Effector CD8-positive, alpha-beta T cell (primary cell): ENCODE measurements around the gene CABP7.
"Not testable (repeated sequence)": the region's sequence is repeated elsewhere in the genome, so short reads cannot be mapped to it uniquely, and the experiment has no call there.

Experiments
- DNase-seq: peaks from one replicate; lab custom pipeline; 2025; lab: John Stamatoyannopoulos, UW

CABP7 gene

DNA sequence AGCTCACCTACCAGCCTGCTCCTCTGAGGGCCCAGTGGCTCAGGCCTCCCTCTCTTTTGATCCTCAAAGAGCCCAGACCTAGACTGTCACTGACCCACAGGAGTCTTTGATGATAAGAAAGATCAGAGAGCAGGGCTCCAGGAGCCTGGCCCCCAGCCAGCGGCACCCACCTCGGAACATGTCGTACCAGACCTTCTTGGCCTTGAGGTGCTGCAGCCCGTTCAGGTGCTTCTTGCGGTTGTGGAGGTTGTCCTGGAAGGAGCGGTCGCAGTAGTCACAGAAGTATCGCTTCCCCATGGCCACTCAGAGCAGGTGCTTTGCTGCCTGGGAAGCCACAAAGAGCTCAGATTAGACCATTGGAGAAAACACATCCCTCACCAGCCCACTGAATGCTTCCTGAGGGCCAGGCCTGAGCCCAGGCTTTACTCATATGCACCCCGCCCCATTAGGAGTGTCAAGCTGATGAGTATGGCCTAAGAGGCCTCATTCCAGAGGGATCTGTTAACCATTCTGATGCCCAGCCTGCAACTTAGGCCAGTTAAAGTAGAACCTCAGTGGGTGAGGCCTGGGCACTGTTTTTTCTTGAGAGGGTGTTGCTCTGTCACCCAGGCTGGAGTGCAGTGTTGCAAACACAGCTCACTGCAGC is 28.6 kb downstream of the CABP7 start:
- no peak for DNase-seq

DNA sequence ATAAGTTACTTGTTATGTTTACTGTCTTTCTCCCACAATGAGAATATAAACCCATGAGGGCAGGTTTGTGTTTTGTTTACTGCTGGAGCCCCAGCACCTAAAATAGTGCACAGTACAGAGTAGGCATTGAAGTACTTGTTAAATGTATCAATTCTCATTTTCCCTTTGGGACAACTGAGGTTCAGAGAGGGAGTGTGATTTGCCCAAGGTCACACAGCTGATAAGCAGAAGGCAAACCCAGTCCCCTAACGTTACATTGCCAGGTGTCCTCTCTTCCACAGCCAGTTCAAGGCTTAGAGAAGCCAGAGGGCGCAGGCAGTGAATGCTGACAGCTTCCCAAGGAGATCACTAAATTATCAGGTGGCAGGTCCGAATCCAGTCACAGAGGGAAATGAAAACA is 30.2 kb downstream of the CABP7 start:
- DNase-seq = no peak

DNA sequence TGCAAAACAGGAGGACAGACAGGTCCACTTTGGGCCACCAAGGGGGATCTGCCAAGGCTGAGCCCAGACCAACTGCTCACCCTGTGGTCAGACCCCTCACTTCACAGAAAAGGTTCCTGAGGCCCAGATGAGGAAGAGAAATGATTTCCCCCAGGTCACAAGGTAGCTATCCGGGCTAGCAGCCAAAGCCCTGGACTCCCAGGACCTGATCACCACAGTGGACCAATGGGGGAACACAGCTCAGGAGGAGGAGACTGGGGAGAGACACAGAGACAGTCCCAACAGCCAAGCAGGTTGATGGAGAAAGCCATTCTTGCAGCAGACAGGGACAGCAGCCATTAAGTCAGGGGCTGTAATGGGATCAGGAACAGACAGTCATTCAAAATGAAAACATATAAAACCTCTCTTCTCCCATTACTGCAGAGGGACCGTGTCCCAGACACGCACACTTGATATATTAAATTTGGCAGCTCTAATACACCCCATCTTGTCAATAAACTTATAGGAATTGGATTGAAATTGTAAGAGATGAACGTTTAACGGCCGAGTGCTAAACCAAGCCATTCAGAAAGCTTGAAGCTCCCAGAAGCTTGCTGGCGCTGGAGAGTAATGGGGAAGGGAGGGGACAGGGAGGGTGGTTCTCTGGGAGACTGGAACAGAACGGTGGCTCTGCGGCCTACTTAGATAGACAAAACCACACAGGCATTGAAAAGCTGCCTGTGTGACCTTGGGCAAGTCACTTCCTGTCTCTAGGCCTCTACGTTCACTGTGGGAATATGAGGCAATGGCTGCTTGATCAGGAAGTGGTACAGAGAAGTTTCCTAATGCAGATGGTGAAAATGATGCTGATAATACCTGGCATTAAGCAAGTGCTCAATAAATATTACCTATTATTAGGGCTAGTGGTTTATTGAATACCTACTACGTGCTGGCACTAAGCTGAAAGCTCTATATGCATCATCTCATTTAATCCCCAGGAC is 31.0 kb downstream of the CABP7 start:
- no peak for DNase-seq

DNA sequence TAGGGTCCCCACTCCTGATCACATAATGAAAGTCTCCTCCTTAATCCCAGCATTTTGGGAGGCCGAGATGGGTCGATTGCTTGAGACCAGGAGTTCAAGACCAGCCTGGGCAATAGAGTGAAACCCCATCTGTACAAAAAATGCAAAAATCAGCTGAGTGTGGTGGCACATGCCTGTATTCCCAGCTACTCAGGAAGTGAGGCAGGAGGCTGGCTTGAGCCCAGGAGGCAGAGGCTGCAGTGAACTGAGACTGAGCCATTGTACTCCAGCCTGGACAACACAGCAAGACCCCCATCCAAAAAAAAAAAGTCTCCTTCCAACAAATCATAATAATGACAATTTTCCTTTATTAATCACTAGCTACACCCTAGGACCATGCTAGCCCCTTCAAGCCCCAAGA is 31.9 kb downstream of the CABP7 start:
- no peak for DNase-seq

DNA sequence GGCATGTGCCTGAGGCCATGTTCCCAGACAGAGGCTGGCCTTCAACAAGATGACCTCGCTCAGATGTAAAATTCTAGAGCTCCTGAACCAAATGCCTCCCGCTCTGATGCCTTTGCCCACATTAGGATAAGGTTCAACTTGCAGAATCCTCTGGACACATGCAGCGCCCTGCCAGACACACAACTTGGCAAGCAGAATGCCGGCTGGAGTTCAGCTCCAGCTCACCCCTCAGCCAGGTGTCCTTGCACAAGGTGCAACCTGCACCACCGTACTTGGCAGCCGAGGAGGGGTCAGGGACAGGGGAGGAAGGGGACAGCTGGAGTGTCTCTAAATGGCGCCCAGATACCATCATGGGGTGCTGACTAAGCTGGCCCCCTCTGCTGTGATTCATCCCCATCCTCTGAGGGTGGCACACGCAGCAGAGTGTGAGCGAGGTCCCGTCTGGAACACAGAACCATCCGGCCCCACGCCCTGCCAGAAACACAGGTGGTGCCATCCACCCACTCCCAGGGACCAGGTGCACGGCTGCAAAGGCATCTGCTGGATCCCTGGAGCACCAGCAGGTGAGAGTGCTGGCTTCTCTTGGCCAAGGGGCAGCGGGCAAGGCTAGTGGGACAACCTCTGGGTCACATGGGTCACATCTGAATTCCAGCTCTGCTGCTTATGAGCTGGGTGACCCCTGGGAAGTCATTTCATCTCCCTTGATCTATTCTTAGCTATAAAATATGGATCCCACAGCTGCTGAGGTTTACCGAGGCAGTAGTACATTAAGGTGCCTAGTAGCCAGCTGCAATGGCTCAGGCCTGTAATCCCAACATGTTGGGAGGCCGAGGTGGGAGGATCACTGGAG is 34.2 kb downstream of the CABP7 start:
- DNase-seq = no peak

DNA sequence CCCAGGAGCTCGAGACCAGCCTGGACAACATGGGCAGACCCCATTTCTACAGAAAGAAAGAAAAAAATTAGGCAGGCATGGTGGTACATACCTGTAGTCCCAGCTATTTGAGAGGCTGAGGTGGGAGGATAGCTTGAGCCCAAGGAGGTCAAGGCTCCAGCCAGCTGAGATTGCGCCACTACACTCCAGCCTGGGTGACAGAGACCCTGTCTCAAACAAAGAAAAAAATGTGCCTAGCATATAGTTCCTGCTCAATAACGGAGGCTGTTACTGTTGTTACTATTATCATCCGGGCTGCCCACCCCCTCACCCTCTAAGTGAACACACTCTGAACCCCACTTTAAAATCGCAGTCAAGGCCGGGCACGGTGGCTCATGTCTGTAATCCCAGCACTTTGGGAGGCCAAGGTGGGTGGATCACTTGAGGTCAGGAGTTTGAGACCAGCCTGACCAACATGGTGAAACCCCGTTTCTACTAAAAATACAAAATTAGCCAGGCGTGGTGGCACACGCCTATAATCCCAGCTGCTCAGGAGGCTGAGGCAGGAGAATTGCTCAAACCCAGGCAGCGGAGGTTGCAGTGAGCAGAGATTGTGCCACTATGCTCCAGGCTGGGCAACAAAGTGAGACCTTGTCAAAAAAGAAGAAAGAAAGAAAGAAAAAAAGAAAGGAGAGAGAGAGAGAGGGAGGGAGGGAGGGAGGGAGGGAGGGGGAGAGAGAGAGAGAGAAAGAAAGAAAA is 35.0 kb downstream of the CABP7 start:
- DNase-seq = not testable (repeated sequence)

DNA sequence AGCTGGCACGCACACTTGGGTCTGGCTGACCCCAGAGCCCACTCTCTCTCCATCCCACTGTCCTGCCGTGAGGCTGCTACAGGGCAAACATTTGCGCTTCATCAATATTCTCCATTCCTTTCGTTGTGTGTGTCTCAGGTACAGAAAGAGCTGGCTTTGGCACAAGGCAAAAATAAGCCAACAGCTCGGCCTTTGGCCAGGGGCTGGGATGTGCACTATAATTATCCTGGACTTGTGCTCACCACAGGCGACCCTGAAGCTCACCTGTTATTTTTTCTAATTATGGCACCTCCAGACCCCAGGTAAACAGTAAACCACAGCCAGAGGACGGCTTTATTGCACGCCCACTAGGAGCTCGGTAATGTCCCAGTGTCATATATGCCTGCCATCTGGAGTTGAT is 36.1 kb downstream of the CABP7 start:
- no peak for DNase-seq

DNA sequence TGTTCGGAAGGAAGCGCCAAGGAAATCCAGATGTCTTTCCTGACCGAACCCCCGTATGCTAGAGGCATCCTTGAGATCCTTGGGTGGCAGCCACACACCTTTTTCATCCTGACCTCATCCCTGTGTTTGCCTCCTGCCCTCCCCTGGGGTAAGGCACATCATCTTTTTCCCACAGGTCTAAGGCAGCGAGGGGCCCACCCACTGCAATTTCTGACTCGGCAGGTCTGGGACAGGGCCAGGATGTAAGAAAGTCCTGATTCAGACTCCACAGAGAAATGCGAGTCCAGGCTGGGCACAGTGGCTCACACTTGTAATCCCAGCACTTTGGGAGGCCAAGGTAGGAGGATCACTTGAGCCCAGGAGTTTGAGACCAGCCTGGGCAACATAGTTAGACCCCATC is 36.5 kb downstream of the CABP7 start:
- DNase-seq = no peak

DNA sequence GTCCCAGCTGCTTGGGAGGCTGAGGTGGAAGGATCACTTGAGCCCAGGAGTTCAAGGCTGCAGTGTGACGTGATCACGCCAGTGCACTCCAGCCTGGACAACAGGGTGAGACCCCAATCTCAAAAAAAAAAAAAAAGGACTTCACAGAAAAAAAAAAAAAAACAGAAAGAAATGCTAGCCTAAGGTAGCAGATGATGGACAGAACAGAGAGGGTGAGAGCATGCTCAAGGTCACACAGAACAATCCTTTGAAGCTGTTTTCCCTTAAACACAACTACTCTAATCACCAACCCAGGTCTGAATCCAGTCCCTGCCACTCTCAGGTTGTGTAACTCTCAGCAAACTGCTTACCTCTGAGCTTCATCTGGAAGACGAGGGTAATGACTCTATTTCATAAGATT is 37.3 kb downstream of the CABP7 start:
- DNase-seq = no peak

DNA sequence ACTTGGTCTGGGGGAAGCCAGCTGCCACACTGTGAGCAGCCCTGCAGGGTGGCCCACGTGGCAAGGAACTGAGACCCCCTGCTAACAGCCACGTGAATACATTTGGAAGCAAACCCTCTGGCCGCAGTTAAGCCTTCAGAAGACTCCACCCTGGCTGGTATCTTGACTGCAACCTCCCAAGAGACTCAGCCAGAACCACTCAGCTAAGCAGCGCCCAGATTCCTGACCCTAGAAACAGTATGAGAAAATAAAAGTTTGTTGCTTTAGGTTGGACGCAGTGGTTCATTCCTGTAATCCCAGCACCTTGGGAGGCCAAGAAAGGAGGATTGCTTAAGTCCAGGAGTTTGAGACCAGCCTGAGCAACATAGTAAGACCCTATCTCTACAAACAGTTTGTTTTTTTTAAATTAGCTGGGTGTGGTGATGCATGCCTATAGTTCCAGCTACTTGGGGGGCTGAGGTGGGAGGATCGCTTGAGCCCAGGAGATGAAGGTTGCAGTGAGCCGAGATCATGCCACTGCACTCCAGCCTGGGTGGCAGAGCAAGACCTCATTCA is 38.3 kb downstream of the CABP7 start:
- DNase-seq = no peak

DNA sequence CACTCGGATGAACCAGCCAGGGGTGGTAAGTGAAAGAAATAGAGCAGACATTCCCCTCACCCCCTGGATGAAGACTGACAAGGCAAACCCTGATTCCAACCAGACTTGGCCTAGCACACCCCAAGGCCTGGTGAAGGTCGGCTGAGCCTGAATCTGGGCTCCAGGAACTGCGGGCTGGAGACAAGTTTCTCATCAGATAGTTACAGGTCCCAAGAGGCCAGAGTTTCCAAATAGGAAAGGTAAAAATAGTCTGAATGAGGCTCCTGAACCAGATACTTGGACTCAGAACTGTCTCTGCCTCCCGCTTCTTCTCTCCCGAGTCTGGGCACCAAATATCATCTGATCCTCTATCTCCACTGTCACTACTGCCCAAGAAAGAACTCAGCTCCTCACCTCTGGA is 39.2 kb downstream of the CABP7 start:
- DNase-seq = no peak

DNA sequence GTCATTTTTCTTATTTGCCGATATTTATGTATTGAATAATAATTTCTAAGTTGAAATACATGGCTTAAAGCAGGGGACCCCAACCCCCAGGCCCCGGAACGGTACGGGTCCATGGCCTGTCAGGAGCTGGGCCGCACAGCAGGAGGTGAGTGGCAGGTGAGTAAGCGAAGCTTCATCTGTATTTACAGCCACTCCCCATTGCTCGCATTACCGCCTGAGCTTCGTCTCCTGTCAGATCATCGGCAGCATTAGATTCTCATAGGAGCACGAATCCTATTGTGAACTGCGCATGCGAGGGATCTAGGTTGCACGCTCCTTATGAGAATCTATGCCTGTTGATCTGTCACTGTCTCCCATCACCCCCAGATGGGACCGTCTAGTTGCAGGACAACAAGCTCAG is 42.5 kb downstream of the CABP7 start:
- DNase-seq = no peak

DNA sequence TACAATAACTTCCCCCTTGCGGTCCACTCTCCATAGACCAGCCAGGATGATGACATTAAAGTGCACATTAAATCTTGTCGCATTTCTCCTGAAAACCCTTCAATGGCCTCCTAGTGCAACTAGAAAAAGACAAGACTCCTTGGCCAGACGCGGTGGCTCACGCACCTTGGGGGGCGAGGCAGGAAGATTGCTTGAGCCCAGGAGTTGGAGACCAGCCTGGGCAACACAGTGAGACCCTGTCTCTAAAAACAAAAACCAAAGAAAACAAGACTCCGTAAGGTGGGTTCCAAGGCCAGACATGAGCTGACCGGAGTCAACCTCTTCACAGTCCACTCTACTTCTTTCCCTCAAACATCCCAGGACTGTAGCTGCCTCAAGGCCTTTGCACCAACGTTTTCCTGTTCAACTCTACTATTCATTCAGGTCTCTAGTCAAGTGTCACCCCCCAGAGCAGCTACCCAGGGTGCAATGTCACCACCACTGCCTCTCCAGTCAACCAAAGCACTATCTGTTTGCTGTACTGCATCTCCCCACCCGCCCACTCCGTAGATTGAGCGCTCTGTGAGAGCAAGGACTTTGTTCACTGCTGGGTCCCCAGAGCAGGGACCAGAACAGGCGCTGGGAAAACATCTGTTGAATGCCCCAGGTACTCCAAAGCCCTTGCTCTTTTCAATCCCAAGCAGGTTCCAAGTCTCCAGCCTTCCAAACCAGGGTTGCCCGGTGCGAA is 46.3 kb downstream of the CABP7 start:
- no peak for DNase-seq

DNA sequence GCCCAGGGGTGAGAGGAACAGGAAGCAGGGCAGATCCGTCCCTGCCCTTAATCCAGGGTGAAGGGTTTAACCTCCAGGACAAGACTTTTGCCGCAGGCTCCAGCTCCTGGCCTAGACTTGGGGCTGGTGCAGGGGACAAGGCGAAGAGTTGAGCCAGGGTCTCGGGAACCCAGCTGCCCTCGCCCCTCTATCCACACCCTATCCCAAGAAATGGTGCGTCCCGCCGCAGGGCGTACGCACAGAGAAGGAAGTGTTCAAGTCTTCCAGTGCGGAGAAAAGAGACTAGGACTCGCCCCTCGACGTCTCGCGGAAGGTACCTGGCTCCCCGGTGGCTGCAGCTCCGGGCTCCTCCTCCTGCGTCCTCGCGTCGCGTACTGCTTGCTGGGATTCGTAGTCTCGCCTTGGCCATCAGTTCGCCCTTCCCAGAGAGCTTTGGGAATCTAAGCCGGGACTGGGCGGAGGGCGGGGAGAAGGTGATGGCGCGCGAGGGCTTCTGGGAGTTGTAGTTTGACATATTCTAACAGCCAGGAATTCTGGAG is 46.9 kb downstream of the CABP7 start, which contains the start of gene ZMAT5:
Gene ZMAT5 (minus strand): TSS at position 376 of the 539 bp plus-strand sequence. CDS start 18,463 bp downstream, outside the sequence.
- DNase-seq = peak; percentile 86

DNA sequence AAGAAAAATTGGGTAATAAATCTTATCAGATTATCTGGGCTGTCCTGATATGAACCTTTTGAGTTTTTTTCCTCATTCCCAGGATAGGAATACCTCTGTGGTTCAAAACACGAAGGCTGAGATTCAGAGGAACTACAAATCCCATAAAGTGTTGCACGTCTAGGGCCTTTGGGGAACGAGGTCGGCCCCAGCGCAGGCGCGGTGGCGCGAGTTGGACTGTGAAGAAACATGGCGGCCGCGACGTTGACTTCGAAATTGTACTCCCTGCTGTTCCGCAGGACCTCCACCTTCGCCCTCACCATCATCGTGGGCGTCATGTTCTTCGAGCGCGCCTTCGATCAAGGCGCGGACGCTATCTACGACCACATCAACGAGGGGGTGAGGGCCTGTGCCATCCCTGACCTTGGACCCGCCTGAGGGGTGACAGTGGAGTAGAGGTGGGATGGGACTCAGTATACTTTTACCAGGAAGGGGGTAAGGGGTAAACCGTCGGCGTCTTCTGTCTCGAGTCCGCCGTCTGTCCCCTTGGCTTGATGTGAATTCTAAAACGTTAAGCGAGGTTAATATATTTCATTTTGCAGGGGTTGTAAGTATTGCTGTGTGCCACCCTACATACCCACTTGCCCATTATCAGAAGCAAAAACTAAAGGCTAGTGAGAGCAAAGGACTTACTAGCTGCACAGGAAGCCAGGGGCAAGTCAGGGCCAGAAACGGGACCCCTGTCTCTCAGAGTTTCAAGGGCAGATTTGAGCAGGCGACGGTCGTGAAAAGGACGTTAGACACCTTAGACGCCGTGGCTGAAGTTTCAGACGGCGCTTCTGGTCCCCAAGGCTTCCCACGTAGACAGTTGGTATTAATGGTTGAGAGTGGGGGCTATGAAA is 47.6 kb downstream of the CABP7 start, which contains the start of gene UQCR10:
Gene UQCR10 (plus strand): TSS at position 199 of the 881 bp plus-strand sequence. CDS start 30 bp downstream, at position 229.
- peak; percentile 87 for DNase-seq

DNA sequence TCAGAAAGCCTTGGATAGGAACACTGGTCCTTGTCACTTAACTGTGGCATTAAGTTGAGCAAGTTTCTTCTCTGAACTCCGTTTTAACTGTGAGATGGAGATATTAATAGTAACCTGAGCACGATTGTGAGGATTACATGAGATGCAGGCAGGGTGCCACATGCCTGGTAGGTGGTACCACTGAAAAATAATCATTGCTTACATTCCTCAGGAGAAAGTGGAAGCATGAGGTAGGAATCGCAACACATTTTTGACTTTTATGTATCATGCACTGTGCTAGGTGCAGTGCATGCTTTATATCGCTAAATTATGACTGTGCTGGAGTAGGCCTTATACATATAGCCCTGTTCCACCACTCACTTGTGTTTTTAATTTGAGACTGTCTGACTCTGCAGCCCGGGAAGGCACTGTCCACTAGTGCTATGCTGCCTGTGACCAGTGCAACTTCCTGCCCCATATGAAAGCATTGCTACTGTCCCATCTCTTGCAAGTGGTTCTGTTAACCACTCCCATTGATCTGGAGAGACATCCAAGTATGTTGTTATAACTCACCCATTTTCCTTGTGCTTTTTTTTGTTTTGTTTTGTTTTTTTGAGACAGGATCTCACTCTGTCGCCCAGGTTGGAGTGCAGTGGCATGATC is 48.4 kb downstream of the CABP7 start:
- no peak for DNase-seq

DNA sequence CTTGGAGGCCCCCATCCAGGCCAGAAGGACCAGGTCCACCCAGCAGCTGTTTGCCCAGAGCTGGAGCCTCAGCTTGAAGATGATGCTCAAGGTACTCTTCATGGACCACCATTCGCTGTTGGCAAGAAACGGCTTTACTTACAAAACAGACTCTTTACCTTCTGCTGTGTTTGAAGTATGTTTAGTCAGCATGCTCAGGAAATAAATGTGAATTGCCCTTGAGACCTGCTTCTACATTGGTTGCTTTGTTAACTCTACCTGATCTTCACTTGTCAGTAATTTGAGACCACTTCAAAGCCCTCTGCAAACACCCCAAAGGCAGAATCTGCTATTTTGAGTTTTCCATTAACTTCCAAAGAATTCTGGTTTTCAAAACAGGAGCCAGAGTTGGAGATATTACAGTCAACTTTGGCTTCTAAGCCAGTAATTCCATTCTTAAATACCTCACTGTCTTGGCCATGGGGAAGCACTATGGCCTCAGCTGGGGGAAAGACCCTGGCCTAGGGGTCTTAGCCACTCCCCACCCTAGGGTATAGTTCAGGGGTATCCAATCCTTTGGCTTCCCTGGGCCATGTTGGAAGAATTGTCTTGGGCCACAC is 50.0 kb downstream of the CABP7 start:
- DNase-seq = no peak

DNA sequence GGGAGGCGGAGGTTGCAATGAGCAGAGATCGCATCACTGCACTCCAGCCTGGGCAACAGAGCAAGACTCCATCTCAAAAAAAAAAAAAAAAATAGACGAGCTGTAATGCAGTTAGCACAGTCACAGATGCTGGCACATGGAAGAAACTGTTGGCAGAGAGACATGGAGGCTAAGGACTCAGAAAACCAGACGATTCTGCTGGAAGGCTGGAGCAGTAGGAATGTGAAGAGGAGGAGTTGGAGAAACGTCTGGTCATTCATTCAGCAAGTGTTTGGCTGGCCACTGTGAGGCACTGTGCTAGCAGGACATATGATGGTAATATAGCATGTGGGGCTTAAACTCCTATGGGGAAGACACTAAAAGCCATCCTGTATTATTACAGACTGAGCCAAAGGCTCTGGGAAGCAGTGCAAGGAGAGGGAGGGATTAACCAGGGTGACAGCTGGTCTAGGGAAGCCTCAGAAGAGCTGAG is 52.4 kb downstream of the CABP7 start:
- DNase-seq = no peak
